Neural progenitor cell (in vitro differentiated cells): Measurements from ENCODE around the gene PRSS38. TPM values are rescaled to one million over a fixed set of nuclear protein-coding genes. Genes with fewer than 3 reads are reported as not detected.

Experiments used
- DNase-seq: peaks from one replicate; pipeline ENCODE4 v3.0.0-alpha.2; 2016; ENCODE audit warnings: low spot score
- H2AFZ ChIP-seq: fragments of 200-600 bp; sonication (generic); replicated peaks from 2 replicates; pipeline ENCODE4 v1.6.1; 2016; ENCODE audit warnings: antibody characterized with exemption
- H3F3A ChIP-seq: fragments of 200-600 bp; sonication (generic); 2 replicates; pipeline ENCODE4 v1.6.1; 2016; ENCODE audit warnings: antibody characterized with exemption, low read depth
- H3K27ac ChIP-seq: fragments of 200-600 bp; sonication (generic); 2 replicates; pipeline ENCODE4 v1.5.1; 2016; ENCODE audit warnings: mild to moderate bottlenecking
- H3K27me3 ChIP-seq: fragments of 200-600 bp; sonication (generic); 2 replicates; pipeline ENCODE4 v1.6.1; 2016; ENCODE audit warnings: mild to moderate bottlenecking, moderate library complexity
- H3K36me3 ChIP-seq: fragments of 200-600 bp; sonication (generic); 2 replicates; pipeline ENCODE4 v1.5.1; 2016
- H3K4me1 ChIP-seq: fragments of 200-600 bp; sonication (generic); 2 replicates; pipeline ENCODE4 v1.6.1; 2016; ENCODE audit warnings: mixed run types
- H3K4me2 ChIP-seq: fragments of 200-600 bp; sonication (generic); 2 replicates; pipeline ENCODE4 v1.6.1; 2016
- H3K4me3 ChIP-seq: fragments of 200-600 bp; sonication (generic); 2 replicates; pipeline ENCODE4 v1.5.1; 2016
- H3K79me2 ChIP-seq: fragments of 200-600 bp; sonication (generic); 2 replicates; pipeline ENCODE4 v1.6.1; 2016; ENCODE audit warnings: low read depth
- H3K9ac ChIP-seq: fragments of 200-600 bp; sonication (generic); 2 replicates; pipeline ENCODE4 v1.6.1; 2016
- H3K9me3 ChIP-seq: fragments of 200-600 bp; sonication (generic); 2 replicates; pipeline ENCODE4 v1.5.1; 2016; ENCODE audit warnings: low read depth
- H4K20me1 ChIP-seq: fragments of 200-600 bp; sonication (generic); 2 replicates; pipeline ENCODE4 v1.6.1; 2016; ENCODE audit warnings: low read depth
- H3K27ac Mint-ChIP-seq: 3 replicates; pipeline ENCODE4 v1.8.0; 2021; ENCODE audit warnings: mixed read lengths
- H3K27me3 Mint-ChIP-seq: 2 replicates; pipeline ENCODE4 v1.8.0; 2022; ENCODE audit warnings: low read depth, mild to moderate bottlenecking, inconsistent platforms, moderate library complexity, mixed read lengths; ENCODE audit not compliant: insufficient read depth
- H3K36me3 Mint-ChIP-seq: 3 replicates; pipeline ENCODE4 v1.8.0; 2021; ENCODE audit warnings: mixed read lengths
- H3K4me1 Mint-ChIP-seq: 3 replicates; pipeline ENCODE4 v1.8.0; 2021; ENCODE audit warnings: mixed read lengths
- H3K4me3 Mint-ChIP-seq: 3 replicates; pipeline ENCODE4 v1.8.0; 2021; ENCODE audit warnings: mild to moderate bottlenecking, moderate library complexity, mixed read lengths
- H3K9me3 Mint-ChIP-seq: 3 replicates; pipeline ENCODE4 v1.8.0; 2020; ENCODE audit warnings: mixed read lengths
- EZH2 ChIP-seq: fragments of 200-600 bp; sonication (generic); IDR thresholded peaks from 2 replicates; pipeline ENCODE4 v1.6.1; 2017; ENCODE audit warnings: antibody characterized with exemption, mild to moderate bottlenecking, moderate library complexity
- EZH2phosphoT487 ChIP-seq: fragments of 200-600 bp; sonication (generic); IDR thresholded peaks from 2 replicates; pipeline ENCODE4 v1.6.1; 2017; ENCODE audit warnings: antibody characterized with exemption
- total RNA-seq: library from RNA; depleted of rRNA; stranded (reverse); fragments of >200 nt; gene quantifications from 2 replicates; pipeline ENCODE4 v1.2.3, GENCODE V29; 2015; ENCODE audit warnings: low replicate concordance
- TF ChIP-seq, protein P1 (sequence below): fragments of 200-600 bp; sonication (generic); IDR thresholded peaks from 2 replicates; pipeline ENCODE4 v1.5.1; 2017; ENCODE audit warnings: antibody characterized with exemption, mild to moderate bottlenecking

PRSS38 gene
- total RNA-seq, 1 donor from 2014 or later: not detected

DNA sequence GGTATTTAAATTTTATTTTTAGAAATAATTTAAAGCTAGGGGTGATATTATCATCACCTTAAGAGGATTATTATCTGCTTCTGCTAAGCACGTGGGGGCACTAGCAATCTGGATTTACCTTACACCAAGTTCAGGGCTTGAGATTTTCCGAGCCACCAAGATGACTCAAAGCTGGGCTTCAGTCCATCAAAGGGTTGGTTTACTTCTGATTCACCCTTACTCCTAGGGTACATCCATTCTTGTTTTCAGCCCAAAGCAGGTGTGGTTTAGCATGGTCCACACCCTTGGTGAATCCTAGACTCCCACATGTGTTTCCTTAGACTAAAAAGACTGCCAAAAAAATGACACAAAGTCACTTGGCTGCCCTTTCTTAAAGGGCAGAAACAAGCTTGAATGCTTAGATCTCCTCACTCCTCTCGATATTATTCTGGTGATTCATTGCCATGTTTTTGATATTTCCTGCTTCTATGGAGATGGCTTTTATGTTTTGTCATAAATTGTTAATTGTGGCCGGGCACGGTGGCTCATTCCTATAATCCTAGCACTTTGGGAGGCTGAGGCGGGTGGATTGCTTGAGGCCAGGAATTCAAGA, 9.8 kb upstream of the PRSS38 start:
- Mint-ChIP-seq H3K4me1 (no peaks in the 10 kb centered on the region), H3K27me3 (no peaks in the 10 kb centered on the region), H3K36me3 (no peaks in the 10 kb centered on the region), H3K4me3 (no peak overlapping the region), H3K27ac (no peak overlapping the region), H3K9me3 (peaks cover 2% of the 10 kb centered on the region)
- Histone ChIP-seq H2AFZ (no peak overlapping the region), H3K27me3 (no peaks in the 10 kb centered on the region), H3K4me1 (no peaks in the 10 kb centered on the region), H3K4me2 (no peak overlapping the region), H3K36me3 (no peaks in the 10 kb centered on the region), H3F3A (no peaks in the 10 kb centered on the region), H3K79me2 (no peaks in the 10 kb centered on the region), H3K27ac (no peak overlapping the region), H4K20me1 (no peaks in the 10 kb centered on the region), H3K9ac (no peak overlapping the region), H3K9me3 (no peaks in the 10 kb centered on the region), H3K4me3 (no peak overlapping the region)
- TF ChIP-seq EZH2phosphoT487 (no peak), EZH2 (no peak)
- TF ChIP-seq, protein P1, sequence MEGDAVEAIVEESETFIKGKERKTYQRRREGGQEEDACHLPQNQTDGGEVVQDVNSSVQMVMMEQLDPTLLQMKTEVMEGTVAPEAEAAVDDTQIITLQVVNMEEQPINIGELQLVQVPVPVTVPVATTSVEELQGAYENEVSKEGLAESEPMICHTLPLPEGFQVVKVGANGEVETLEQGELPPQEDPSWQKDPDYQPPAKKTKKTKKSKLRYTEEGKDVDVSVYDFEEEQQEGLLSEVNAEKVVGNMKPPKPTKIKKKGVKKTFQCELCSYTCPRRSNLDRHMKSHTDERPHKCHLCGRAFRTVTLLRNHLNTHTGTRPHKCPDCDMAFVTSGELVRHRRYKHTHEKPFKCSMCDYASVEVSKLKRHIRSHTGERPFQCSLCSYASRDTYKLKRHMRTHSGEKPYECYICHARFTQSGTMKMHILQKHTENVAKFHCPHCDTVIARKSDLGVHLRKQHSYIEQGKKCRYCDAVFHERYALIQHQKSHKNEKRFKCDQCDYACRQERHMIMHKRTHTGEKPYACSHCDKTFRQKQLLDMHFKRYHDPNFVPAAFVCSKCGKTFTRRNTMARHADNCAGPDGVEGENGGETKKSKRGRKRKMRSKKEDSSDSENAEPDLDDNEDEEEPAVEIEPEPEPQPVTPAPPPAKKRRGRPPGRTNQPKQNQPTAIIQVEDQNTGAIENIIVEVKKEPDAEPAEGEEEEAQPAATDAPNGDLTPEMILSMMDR: no peak
- DNase-seq: no peak

DNA sequence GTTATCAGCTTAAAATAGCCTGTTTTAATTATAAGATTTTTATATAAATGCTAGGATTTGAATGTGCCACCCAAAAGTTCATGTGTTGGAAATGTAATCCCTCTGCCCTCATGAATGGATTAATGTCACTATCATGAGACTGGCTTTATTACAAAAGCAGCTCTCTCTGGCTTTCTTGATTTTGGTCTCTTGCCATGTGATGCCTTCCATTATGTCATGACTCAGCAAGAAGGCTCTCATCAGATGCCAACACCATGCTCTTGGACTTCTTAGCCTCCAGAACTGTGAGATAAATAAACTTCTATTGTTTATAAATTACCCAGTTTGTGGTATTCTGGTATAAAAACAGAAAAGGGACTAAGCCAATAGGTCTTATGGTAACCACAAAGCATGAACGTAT, 6.9 kb upstream of the PRSS38 start:
- no peak overlapping the region for H3K4me2 ChIP-seq
- no peak overlapping the region for H3K27ac ChIP-seq
- H4K20me1 ChIP-seq: no peaks in the 10 kb centered on the region
- H3K27me3 ChIP-seq: no peaks in the 10 kb centered on the region
- Mint-ChIP-seq H3K4me3 (no peak overlapping the region), H3K36me3 (no peaks in the 10 kb centered on the region), H3K9me3 (peaks cover 11% of the 10 kb centered on the region), H3K27ac (no peak overlapping the region), H3K4me1 (no peaks in the 10 kb centered on the region), H3K27me3 (no peaks in the 10 kb centered on the region)
- H3K9ac ChIP-seq: no peak overlapping the region
- H3K9me3 ChIP-seq: peaks cover 4% of the 10 kb centered on the region
- no peaks in the 10 kb centered on the region for H3K79me2 ChIP-seq
- no peaks in the 10 kb centered on the region for H3K4me1 ChIP-seq
- no peak for DNase-seq
- no peak for TF ChIP-seq EZH2
- TF ChIP-seq EZH2phosphoT487: no peak
- TF ChIP-seq, protein P1: no peak
- no peaks in the 10 kb centered on the region for H3F3A ChIP-seq
- no peak overlapping the region for H2AFZ ChIP-seq
- no peaks in the 10 kb centered on the region for H3K36me3 ChIP-seq
- H3K4me3 ChIP-seq: no peak overlapping the region

DNA sequence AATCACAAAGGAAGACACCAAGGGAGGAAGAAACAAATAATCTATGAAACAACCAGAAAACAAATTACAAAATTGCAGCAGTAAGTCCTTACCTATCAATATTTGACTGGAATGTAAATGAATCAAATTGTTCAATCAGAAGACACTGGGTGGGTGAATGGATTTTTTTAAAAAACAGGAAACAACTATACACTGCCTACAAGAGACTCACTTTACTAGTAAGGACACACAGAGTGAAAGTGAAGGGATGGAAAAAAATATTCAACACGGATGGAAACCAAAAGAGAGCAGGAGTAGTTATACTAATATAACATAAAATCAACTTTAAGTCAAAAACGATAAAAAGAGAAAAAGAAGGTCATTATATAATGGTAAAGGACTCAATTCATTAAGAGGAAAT, 6.4 kb upstream of the PRSS38 start:
- Histone ChIP-seq H3K4me2 (no peak overlapping the region), H4K20me1 (no peaks in the 10 kb centered on the region), H2AFZ (no peak overlapping the region), H3K9me3 (peaks cover 4% of the 10 kb centered on the region), H3K9ac (no peak overlapping the region), H3K4me3 (no peak overlapping the region), H3K4me1 (no peaks in the 10 kb centered on the region), H3F3A (no peaks in the 10 kb centered on the region), H3K27me3 (no peaks in the 10 kb centered on the region), H3K27ac (no peak overlapping the region), H3K36me3 (no peaks in the 10 kb centered on the region), H3K79me2 (no peaks in the 10 kb centered on the region)
- Mint-ChIP-seq H3K4me3 (no peak overlapping the region), H3K27me3 (no peaks in the 10 kb centered on the region), H3K4me1 (no peaks in the 10 kb centered on the region), H3K27ac (no peak overlapping the region), H3K9me3 (peaks cover 11% of the 10 kb centered on the region), H3K36me3 (no peaks in the 10 kb centered on the region)
- TF ChIP-seq, protein P1: no peak
- TF ChIP-seq EZH2phosphoT487 (no peak), EZH2 (no peak)
- DNase-seq: no peak
